ENCODE data around the gene KIF23.

- TF ChIP-seq EZH2 (IDR thresholded peaks at IDR 0.05; ENCODE audit: low read length, missing control alignments) = no peak
- no peak for TF ChIP-seq CTCF (conservative IDR thresholded peaks at IDR 0.05 in 1 of 2, IDR thresholded peaks at IDR 0.05 in 1 of 2; ENCODE audit: low read depth in 1 of 2, low read length in 2 of 2)
Measured at GRCh38 chr15:69497076-69497475, 82.9 kb downstream of the KIF23 start.

All from fibroblast of lung (primary cell).